Activated CD8-positive, alpha-beta memory T cell treated with anti-CD3 and anti-CD28 coated beads, Interleukin-2, amount 10 ng/mL, durations not matched to agents 7 days and 5 days (primary cell): ENCODE results near the gene BCAT1. TPM values are rescaled to one million over a fixed set of nuclear protein-coding genes. Genes with fewer than 3 reads are reported as not detected.
"Not testable (repeated sequence)": the region's sequence is repeated elsewhere in the genome, so short reads cannot be mapped to it uniquely, and the experiment has no call there.

Experiments
- ATAC-seq: fragments of 150-1000 bp; cut with Tn5 transposase; one replicate; pipeline ENCODE4 v1.10.0; 2021; ENCODE audit warnings: moderate library complexity
- CTCF ChIA-PET: fragments of 350-600 bp; sonication (Branson Sonifier 250); formaldehyde crosslinking; loops from one replicate; lab custom pipeline; 2021; ENCODE audit warnings: antibody characterized with exemption; lab: Charles Lee
- DNase-seq: peaks from one replicate; pipeline ENCODE4 v3.0.0-alpha.2; 2020
- H3K27ac Mint-ChIP-seq: one replicate; pipeline ENCODE4 v1.8.0; 2021; ENCODE audit warnings: mild to moderate bottlenecking, mixed read lengths
- H3K27me3 Mint-ChIP-seq: one replicate; pipeline ENCODE4 v1.8.0; 2021; ENCODE audit warnings: mixed read lengths
- H3K36me3 Mint-ChIP-seq: one replicate; pipeline ENCODE4 v1.8.0; 2021; ENCODE audit warnings: mild to moderate bottlenecking, mixed read lengths
- H3K4me1 Mint-ChIP-seq: one replicate; pipeline ENCODE4 v1.8.0; 2021; ENCODE audit warnings: mixed read lengths
- H3K4me3 Mint-ChIP-seq: one replicate; pipeline ENCODE4 v1.8.0; 2021; ENCODE audit warnings: mild to moderate bottlenecking, moderate library complexity, mixed read lengths
- H3K9me3 Mint-ChIP-seq: one replicate; pipeline ENCODE4 v1.8.0; 2022; ENCODE audit warnings: low read depth, mixed read lengths
- total RNA-seq, 2 experiments: library from RNA; stranded (reverse); gene quantifications; one replicate each; pipeline ENCODE4 v1.2.3, GENCODE V29; 2021

The BCAT1 gene
- total RNA-seq, 2 experiments from 2014 or later: 18.9 to 48.3 TPM

GRCh38 chr12:24911271-24911791, 37.6 kb downstream of the BCAT1 start:
- Mint-ChIP-seq H3K27me3 (no peaks in the 10 kb centered on the region), H3K27ac (no peak overlapping the region), H3K4me3 (no peak overlapping the region), H3K4me1 (no peaks in the 10 kb centered on the region), H3K9me3 (no peaks in the 10 kb centered on the region), H3K36me3 (no peaks in the 10 kb centered on the region)
- CTCF ChIA-PET: interaction anchor here (1.2 to 1.5 kb wide), 2 partner anchors 8 to 59 kb away, joined by 4 to 7 read pairs; no protein-coding TSS in a partner anchor
- no peak for DNase-seq
- ATAC-seq: no peak

DNA sequence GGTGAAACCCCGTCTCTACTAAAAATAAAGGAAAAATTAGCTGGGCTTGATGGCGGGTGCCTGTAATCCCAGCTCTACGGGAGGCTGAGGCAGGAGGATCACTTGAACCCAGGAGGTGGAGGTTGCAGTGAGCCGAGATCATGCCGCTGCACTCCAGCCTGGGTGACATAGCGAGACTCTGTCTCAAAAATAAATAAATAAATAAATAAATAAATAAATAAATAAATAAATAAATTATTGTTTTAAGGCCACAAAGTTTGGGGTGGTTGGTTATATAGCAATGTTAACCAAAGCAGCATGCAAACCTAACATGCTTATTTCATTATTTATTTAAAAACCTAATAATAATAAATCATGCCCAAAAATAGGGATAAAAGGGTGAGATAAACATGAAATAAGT, 38.7 kb downstream of the BCAT1 start:
- H3K27ac Mint-ChIP-seq, H3K4me3 Mint-ChIP-seq, H3K27me3 Mint-ChIP-seq, H3K9me3 Mint-ChIP-seq, H3K4me1 Mint-ChIP-seq, ATAC-seq, H3K36me3 Mint-ChIP-seq, DNase-seq: not testable (repeated sequence)
- CTCF ChIA-PET: interaction anchor here (1.2 kb wide), 1 partner anchor 58 kb away, joined by 4 read pairs; no protein-coding TSS in a partner anchor

GRCh38 chr12:24909667-24910066, 39.2 kb downstream of the BCAT1 start:
- Mint-ChIP-seq H3K9me3 (no peaks in the 10 kb centered on the region), H3K4me3 (no peak overlapping the region), H3K27ac (no peak overlapping the region), H3K4me1 (no peaks in the 10 kb centered on the region), H3K27me3 (no peaks in the 10 kb centered on the region), H3K36me3 (no peaks in the 10 kb centered on the region)
- CTCF ChIA-PET: no interaction called here
- ATAC-seq: no peak
- no peak for DNase-seq

GRCh38 chr12:24907464-24907863, 41.4 kb downstream of the BCAT1 start:
- DNase-seq: no peak
- Mint-ChIP-seq H3K4me1 (peaks cover 9% of the 10 kb centered on the region), H3K9me3 (no peaks in the 10 kb centered on the region), H3K27me3 (peaks cover 6% of the 10 kb centered on the region), H3K27ac (no peak overlapping the region), H3K4me3 (no peak overlapping the region), H3K36me3 (peaks cover 1% of the 10 kb centered on the region)
- ATAC-seq: no peak
- CTCF ChIA-PET: interaction anchor here (1.6 kb wide), 1 partner anchor 68 kb away, joined by 5 read pairs; no protein-coding TSS in a partner anchor

- no peak overlapping the region for H3K4me3 Mint-ChIP-seq
- peaks cover 22% of the 10 kb centered on the region for H3K4me1 Mint-ChIP-seq
- no peaks in the 10 kb centered on the region for H3K9me3 Mint-ChIP-seq
- peaks cover 1% of the 10 kb centered on the region for H3K36me3 Mint-ChIP-seq
- CTCF ChIA-PET: no interaction called here
- DNase-seq: no peak
- no peak for ATAC-seq
- no peak overlapping the region for H3K27ac Mint-ChIP-seq
- peaks cover 6% of the 10 kb centered on the region for H3K27me3 Mint-ChIP-seq
These were observed 42.8 kb downstream of the BCAT1 start for GRCh38 chr12:24906141-24906540.

DNA sequence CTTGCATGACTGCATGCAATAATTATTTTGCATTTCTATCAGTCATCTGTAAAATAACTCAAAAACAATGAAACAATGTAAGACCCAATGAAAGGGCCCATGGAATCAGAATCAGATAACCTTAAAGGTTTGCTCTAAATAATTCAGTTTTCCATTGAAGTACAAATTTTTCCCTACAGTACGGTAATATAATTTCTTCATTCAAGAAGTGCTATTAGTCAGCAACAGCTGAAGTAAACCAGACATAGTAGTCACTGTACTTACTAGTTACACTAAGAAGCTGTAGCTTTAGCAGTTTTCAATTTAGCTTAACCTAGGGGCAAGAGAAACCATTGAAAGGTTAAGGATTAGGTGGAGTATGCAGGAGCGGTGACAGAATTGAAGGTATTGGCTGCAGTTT, 43.5 kb downstream of the BCAT1 start:
- peaks cover 6% of the 10 kb centered on the region for H3K27me3 Mint-ChIP-seq
- peaks cover 30% of the 10 kb centered on the region for H3K4me1 Mint-ChIP-seq
- CTCF ChIA-PET: no interaction called here
- no peak overlapping the region for H3K4me3 Mint-ChIP-seq
- H3K27ac Mint-ChIP-seq: no peak overlapping the region
- ATAC-seq (no peak), DNase-seq (no peak)
- peaks cover 4% of the 10 kb centered on the region for H3K36me3 Mint-ChIP-seq
- H3K9me3 Mint-ChIP-seq: no peaks in the 10 kb centered on the region

DNA sequence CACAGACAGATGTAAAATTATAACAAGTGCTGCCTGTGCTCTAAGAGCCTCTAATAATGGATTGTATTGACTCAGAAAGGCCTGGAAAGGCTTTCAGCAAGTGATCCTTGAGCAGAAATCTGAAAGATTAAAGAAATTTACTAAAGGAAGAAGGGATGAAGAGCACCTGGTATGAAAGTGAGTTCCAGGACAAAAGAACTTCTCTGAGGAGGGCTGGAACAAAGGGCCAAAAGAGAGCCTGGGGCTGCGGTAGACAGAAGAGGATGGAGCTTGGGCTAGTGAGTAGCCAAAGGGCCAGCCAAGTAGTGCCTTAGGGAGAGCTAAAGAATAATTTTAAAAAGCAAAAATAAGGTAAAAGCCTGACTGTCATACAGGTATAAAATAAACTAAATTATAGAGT, 44.0 kb downstream of the BCAT1 start:
- peaks cover 33% of the 10 kb centered on the region for H3K4me1 Mint-ChIP-seq
- no peak overlapping the region for H3K4me3 Mint-ChIP-seq
- no peak overlapping the region for H3K27ac Mint-ChIP-seq
- peaks cover 4% of the 10 kb centered on the region for H3K36me3 Mint-ChIP-seq
- H3K9me3 Mint-ChIP-seq: no peaks in the 10 kb centered on the region
- peaks cover 6% of the 10 kb centered on the region for H3K27me3 Mint-ChIP-seq
- no peak for ATAC-seq
- CTCF ChIA-PET: no interaction called here
- no peak for DNase-seq

GRCh38 chr12:24903329-24904088, 45.4 kb downstream of the BCAT1 start:
- DNase-seq (no peak), ATAC-seq (no peak)
- H3K4me3 Mint-ChIP-seq: peak overlapping the region; percentile 91
- peaks cover 15% of the 10 kb centered on the region for H3K36me3 Mint-ChIP-seq
- H3K9me3 Mint-ChIP-seq: no peaks in the 10 kb centered on the region
- H3K27ac Mint-ChIP-seq: peak overlapping the region; percentile 92
- CTCF ChIA-PET: interaction anchor here (0.6 to 1.8 kb wide), 3 partner anchors 8 to 96 kb away, joined by 3 to 7 read pairs (median 3); no protein-coding TSS in a partner anchor
- H3K4me1 Mint-ChIP-seq: peaks cover 43% of the 10 kb centered on the region
- peaks cover 6% of the 10 kb centered on the region for H3K27me3 Mint-ChIP-seq

- Mint-ChIP-seq H3K27ac (peak overlapping the region; percentile 92), H3K9me3 (no peaks in the 10 kb centered on the region), H3K36me3 (peaks cover 17% of the 10 kb centered on the region), H3K4me3 (peak overlapping the region; percentile 91), H3K4me1 (peaks cover 43% of the 10 kb centered on the region), H3K27me3 (peaks cover 6% of the 10 kb centered on the region)
- CTCF ChIA-PET: interaction anchor here (0.6 to 1.8 kb wide), 3 partner anchors 9 to 97 kb away, joined by 3 to 7 read pairs (median 5); no protein-coding TSS in a partner anchor
- DNase-seq: peak; percentile 81
- peak; percentile 66 for ATAC-seq
These were observed 46.2 kb downstream of the BCAT1 start for GRCh38 chr12:24902511-24903328.

GRCh38 chr12:24901576-24902461, 47.1 kb downstream of the BCAT1 start:
- peaks cover 43% of the 10 kb centered on the region for H3K4me1 Mint-ChIP-seq
- peak; percentile 31 for ATAC-seq
- H3K36me3 Mint-ChIP-seq: peaks cover 17% of the 10 kb centered on the region
- peak overlapping the region; percentile 91 for H3K4me3 Mint-ChIP-seq
- H3K9me3 Mint-ChIP-seq: no peaks in the 10 kb centered on the region
- CTCF ChIA-PET: interaction anchor here (0.7 to 1.8 kb wide), 6 partner anchors 10 to 99 kb away, joined by 3 to 7 read pairs (median 6); no protein-coding TSS in a partner anchor
- peak; percentile 62 for DNase-seq
- H3K27ac Mint-ChIP-seq: peak overlapping the region; percentile 92
- peaks cover 6% of the 10 kb centered on the region for H3K27me3 Mint-ChIP-seq

GRCh38 chr12:24900196-24900595, 48.7 kb downstream of the BCAT1 start:
- CTCF ChIA-PET: no interaction called here

GRCh38 chr12:24899503-24900075, 49.3 kb downstream of the BCAT1 start:
- CTCF ChIA-PET: no interaction called here
- H3K36me3 Mint-ChIP-seq: peaks cover 17% of the 10 kb centered on the region
- no peaks in the 10 kb centered on the region for H3K9me3 Mint-ChIP-seq
- no peak for ATAC-seq
- peaks cover 43% of the 10 kb centered on the region for H3K4me1 Mint-ChIP-seq
- no peak for DNase-seq
- peak overlapping the region; percentile 42 for H3K27ac Mint-ChIP-seq
- H3K4me3 Mint-ChIP-seq: no peak overlapping the region
- peaks cover 6% of the 10 kb centered on the region for H3K27me3 Mint-ChIP-seq

More at GRCh38 chr12:24900196-24900595, 48.7 kb downstream of the BCAT1 start:
- Mint-ChIP-seq H3K27ac (peak overlapping the region; percentile 51), H3K4me1 (peaks cover 43% of the 10 kb centered on the region), H3K27me3 (peaks cover 6% of the 10 kb centered on the region), H3K36me3 (peaks cover 17% of the 10 kb centered on the region), H3K9me3 (no peaks in the 10 kb centered on the region), H3K4me3 (no peak overlapping the region)
- no peak for DNase-seq
- ATAC-seq: no peak
